Left lung (tissue), 10 donors: ENCODE data around the gene ADRA2B. TPM values are rescaled to one million over a fixed set of nuclear protein-coding genes. Genes with fewer than 3 reads are reported as not detected.
"Not testable (repeated sequence)": the region's sequence is repeated elsewhere in the genome, so short reads cannot be mapped to it uniquely, and the experiment has no call there.

Experiments used
- ATAC-seq: fragments of 200-7000 bp; cut with Tn5 transposase; one replicate; pipeline ENCODE4 v1.9.1; 2020; ENCODE audit warnings: moderate library complexity
- DNase-seq, 4 donors: peaks; one replicate each; pipeline ENCODE4 v3.0.0-alpha.2; 2013 to 2020
- H3K27ac ChIP-seq, 2 donors: fragments of 200-600 bp; sonication (generic) in 1 of 2; one replicate each; pipeline versions ENCODE4 v1.5.0 to v1.8.0; 2020 to 2021
- H3K27me3 ChIP-seq, 2 donors: fragments of 200-600 bp; sonication (generic) in 1 of 2; one replicate each; pipeline versions ENCODE4 v1.5.0 to v1.8.0; 2020 to 2021
- H3K36me3 ChIP-seq, 2 donors: fragments of 200-600 bp; sonication (generic) in 1 of 2; one replicate each; pipeline versions ENCODE4 v1.5.0 to v1.8.0; 2020 to 2021
- H3K4me1 ChIP-seq, 2 donors: fragments of 200-600 bp; one replicate each; pipeline ENCODE4 v1.8.0; 2021
- H3K4me3 ChIP-seq, 2 donors: fragments of 200-600 bp; sonication (generic) in 1 of 2; one replicate each; pipeline versions ENCODE4 v1.5.0 to v1.8.0; 2020 to 2021; ENCODE audit warnings: mild to moderate bottlenecking in 1 of 2
- H3K9me3 ChIP-seq, 2 donors: fragments of 200-600 bp; sonication (generic) in 1 of 2; one replicate each; pipeline versions ENCODE4 v1.5.0 to v1.8.0; 2020 to 2021
- intact Hi-C, 2 donors: fragments of 100-400 bp; cut with DNase I; formaldehyde crosslinking; loops; one replicate each; pipeline versions ENCODE4 v1.11.2 to v1.14.2; 2022
- polyA plus RNA-seq, 6 donors: library from polyadenylated mRNA; unstranded; fragments of 120-200 nt; gene quantifications; one replicate each; pipeline ENCODE4 v1.2.1, GENCODE V29; 2013; ENCODE audit not compliant: insufficient read length in 6 of 6
- total RNA-seq, 2 donors: library from RNA; stranded (reverse); fragmentation: NEBNext Ultra II Directional; extraction: Animal tissue kit (Norgen Biotek cat#: 25700); gene quantifications; one replicate each; pipeline ENCODE4 v1.2.1, GENCODE V29; 2021
- TF ChIP-seq, protein P1 (sequence below), 2 donors: fragments of 200-600 bp; sonication (generic) in 1 of 2; IDR thresholded peaks; one replicate each; pipeline versions ENCODE4 v1.5.0 to v1.8.0; 2021; ENCODE audit warnings: antibody characterized with exemption in 2 of 2
- donor health status: DM: no; HTN: yes; CAD: no.
- donor health status: DM: no; HTN: no; CAD: no.

Gene ADRA2B
- total and polyA plus RNA-seq, 8 donors, result 0.20 to 2.3 (median 1.2) TPM

DNA sequence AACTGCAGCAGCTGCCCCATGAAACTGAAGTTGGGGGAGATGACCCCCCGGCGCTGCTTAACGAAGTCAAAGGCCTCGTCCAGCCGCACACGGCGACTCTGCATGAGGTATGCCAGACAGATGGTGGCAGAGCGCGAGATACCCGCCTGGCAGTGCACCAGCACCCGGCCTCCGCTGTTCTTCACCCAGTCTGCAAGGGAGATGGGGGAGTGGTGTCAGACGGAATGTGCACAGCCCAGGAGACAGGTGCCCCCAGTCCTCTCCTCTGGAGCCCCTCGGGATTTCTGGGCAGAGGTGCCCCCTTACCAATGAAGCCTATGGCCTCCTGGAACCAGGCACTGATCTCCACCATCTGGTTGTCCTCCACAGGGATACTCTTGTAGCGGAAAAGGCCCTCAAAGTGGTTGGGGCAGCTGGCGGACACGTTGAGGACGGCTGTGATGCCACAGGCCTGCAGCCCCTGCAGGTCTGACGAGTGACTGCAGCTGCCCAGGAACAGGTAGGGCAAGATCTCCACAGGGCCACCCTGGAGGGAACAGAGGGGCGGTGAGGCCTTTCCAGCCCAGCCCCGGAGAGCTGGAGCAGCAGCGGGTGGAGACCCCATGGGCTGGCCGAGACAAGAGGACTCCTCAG lies 27.6 kb upstream of the ADRA2B start:
- intact Hi-C loops, result no loop called here

DNA sequence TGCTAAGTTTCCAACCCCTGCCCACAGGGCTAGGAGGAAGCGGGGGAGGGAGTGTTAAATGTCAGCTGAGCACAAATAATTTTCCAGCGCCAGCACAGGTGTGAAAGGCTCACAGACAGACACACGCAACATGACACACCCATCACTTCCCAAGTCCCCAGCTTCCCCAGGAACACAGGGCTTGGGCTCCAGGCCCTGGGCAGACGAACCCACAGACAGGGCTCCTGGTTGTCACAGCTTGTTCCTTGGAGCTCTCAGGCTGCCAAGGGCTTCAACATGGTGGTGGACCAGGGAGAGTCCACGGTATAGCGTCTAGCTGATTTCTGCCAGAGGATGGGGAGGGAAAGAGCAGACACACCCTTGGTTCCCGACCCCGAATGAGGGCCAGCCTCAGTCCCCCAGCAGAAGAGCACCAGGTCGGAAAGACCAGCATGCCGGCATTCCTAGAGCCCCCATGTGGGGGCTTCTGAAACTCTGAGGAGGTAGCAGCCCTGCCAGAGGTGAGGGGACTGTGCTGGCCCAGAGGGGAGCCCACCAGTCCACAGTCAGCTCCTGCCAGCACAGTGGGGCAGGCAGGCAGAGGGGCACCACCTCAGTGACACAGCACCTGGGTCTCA lies 27.0 kb upstream of the ADRA2B start:
- no peaks in the 10 kb centered on the region for H3K9me3 ChIP-seq
- H3K36me3 ChIP-seq, result no peaks in the 10 kb centered on the region
- peaks cover 7 to 52% of the 10 kb centered on the region in 2 donors for H3K4me1 ChIP-seq
- H3K27me3 ChIP-seq, result peaks cover 0 to 15% of the 10 kb centered on the region in 2 donors
- no peak overlapping the region for H3K27ac ChIP-seq
- intact Hi-C loops, result no loop called here
- peak overlapping the region in 1 of 2 donors; percentile 61 for H3K4me3 ChIP-seq
- peak in 1 of 4 donors; percentile 55 for DNase-seq
- ATAC-seq, result no peak
- TF ChIP-seq, protein P1, sequence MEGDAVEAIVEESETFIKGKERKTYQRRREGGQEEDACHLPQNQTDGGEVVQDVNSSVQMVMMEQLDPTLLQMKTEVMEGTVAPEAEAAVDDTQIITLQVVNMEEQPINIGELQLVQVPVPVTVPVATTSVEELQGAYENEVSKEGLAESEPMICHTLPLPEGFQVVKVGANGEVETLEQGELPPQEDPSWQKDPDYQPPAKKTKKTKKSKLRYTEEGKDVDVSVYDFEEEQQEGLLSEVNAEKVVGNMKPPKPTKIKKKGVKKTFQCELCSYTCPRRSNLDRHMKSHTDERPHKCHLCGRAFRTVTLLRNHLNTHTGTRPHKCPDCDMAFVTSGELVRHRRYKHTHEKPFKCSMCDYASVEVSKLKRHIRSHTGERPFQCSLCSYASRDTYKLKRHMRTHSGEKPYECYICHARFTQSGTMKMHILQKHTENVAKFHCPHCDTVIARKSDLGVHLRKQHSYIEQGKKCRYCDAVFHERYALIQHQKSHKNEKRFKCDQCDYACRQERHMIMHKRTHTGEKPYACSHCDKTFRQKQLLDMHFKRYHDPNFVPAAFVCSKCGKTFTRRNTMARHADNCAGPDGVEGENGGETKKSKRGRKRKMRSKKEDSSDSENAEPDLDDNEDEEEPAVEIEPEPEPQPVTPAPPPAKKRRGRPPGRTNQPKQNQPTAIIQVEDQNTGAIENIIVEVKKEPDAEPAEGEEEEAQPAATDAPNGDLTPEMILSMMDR (IDR thresholded peaks at IDR 0.05), result no peak

More for the DNA sequence above, 27.6 kb upstream of the ADRA2B start:
- Histone ChIP-seq H3K4me3 (peak overlapping the region; percentile 47 to 61), H3K4me1 (peaks cover 7 to 58% of the 10 kb centered on the region in 2 donors), H3K36me3 (no peaks in the 10 kb centered on the region), H3K9me3 (no peaks in the 10 kb centered on the region), H3K27me3 (peaks cover 0 to 15% of the 10 kb centered on the region in 2 donors), H3K27ac (no peak overlapping the region)
- peak in 1 of 4 donors; percentile 72 for DNase-seq
- no peak for ATAC-seq
- TF ChIP-seq, protein P1 (IDR thresholded peaks at IDR 0.05), result no peak

DNA sequence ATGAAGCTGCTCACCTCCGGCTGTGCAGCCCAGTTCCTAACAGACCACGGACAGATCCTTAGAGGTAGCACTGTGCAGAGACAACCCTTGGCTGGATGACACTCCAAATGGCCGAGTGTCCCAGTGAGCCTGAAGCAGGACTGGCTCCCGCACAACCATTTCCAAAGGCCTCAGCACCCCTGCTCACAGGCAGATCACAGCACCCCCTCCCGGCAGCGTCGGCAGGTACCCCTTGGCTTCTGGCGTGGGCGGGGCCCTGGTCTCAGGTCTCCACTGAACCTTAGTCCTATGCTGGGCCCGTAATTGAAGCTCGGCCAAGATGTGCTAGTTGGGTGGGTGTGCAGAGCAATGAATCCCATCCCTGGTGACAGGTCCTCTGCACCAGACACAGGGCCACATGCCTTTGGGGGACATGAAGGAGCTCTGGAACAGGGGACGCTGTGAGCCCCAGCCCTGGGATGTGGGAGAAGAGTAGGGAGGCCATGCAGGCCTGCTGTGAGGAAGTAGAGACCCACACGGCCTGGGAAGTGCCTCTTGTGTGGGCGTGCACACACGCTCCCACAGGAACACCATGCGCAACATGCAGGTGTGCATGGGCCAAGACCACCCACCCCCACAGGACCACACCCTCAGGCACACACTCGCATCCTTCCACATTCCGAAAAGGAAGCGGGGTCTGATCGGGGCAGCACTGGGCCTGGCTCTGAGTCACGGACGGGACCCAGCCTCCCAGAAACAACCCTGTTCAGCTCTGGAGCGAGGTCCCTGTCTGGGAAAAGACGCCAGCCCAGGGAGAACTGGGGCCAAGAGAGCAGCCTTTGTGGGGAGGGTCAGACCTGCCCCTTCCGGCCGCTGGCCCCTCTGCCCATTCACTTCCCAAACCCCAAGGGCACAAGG lies 26.1 kb upstream of the ADRA2B start:
- no peaks in the 10 kb centered on the region for H3K9me3 ChIP-seq
- ATAC-seq (no peak), DNase-seq (peak in 1 of 4 donors; percentile 47)
- H3K27me3 ChIP-seq, result peaks cover 0 to 20% of the 10 kb centered on the region in 2 donors
- peaks cover 7 to 43% of the 10 kb centered on the region in 2 donors for H3K4me1 ChIP-seq
- H3K36me3 ChIP-seq, result no peaks in the 10 kb centered on the region
- no peak overlapping the region for H3K27ac ChIP-seq
- TF ChIP-seq, protein P1 (IDR thresholded peaks at IDR 0.05), result no peak
- H3K4me3 ChIP-seq, result no peak overlapping the region
- intact Hi-C loops, result no loop called here

DNA sequence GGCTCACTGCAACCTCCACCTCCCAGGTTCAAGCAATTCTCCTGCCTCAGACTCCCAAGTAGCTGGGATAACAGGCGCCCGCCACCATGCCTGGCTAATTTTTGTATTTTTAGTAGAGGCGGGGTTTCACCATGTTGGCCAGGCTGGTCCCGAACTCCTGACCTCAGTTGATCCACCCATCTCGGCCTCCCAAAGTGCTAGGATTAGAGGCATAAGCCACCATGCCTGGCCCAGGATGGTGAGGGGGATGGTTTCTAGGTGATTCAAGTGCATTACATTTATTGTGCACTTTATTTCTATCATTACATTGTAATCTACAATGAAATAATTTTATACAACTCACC lies 25.2 kb upstream of the ADRA2B start:
- H3K4me3 ChIP-seq, H3K9me3 ChIP-seq, DNase-seq, ATAC-seq, H3K27ac ChIP-seq, intact Hi-C loops, H3K36me3 ChIP-seq: not testable (repeated sequence)
- Histone ChIP-seq H3K4me1 (peaks cover 7 to 34% of the 10 kb centered on the region in 2 donors), H3K27me3 (peaks cover 0 to 20% of the 10 kb centered on the region in 2 donors)

DNA sequence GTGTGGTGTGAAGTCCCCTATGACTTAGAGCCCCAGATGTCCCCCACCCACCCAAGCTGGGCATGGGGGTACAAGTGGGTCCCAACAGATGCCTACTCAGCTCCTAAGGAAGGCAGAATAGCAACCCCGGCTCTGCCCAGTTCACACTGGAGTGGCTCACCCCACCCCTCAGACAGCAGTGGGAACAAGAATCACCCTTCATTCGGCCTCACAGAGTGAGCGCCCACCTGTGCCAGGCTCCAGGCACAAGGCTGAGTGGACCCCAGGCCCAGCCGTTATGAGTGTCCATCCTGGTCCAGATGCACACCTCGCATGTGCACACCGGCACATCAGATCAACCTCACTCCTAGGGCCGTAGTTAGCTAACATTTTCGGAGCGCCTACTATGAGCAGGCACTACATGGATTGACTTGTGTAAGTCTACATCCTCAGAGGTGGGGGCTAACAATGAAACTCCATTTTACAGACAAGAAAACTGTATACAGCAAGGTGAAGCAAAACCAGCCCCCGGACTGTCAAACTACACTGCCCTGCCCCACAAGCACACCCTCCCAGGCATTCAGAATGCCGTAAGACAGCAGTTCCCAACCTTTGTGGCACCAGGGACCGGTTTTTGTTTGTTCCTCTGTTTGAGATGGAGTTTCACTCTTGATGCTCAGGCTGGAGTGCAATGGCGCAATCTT lies 24.7 kb upstream of the ADRA2B start:
- intact Hi-C loops, result no loop called here
- Histone ChIP-seq H3K4me1 (peaks cover 7 to 29% of the 10 kb centered on the region in 2 donors), H3K27ac (no peak overlapping the region), H3K36me3 (no peaks in the 10 kb centered on the region), H3K4me3 (no peak overlapping the region), H3K9me3 (no peaks in the 10 kb centered on the region), H3K27me3 (peaks cover 0 to 20% of the 10 kb centered on the region in 2 donors)
- peak in 1 of 4 donors; percentile 17 for DNase-seq
- TF ChIP-seq, protein P1 (IDR thresholded peaks at IDR 0.05), result no peak
- no peak for ATAC-seq
